Fibroblast of lung (primary cell): Measurements from ENCODE around the gene RABEP1. TPM values are rescaled to one million over a fixed set of nuclear protein-coding genes. Genes with fewer than 3 reads are reported as not detected.
A peak's percentile ranks its signal among the peaks of the same experiment; 100 is the strongest.

Source experiments
- DNase-seq, 2 donors: peaks; one replicate each; pipeline versions ENCODE4 v3.0.0 to v3.0.0-alpha.2; 2010; ENCODE audit warnings: low read depth in 2 of 2
- H2AFZ ChIP-seq: 2 replicates; pipeline ENCODE4 v1.5.1; 2012; ENCODE audit warnings: low read length, control low read depth, inconsistent platforms
- H3K27ac ChIP-seq: 2 replicates; pipeline ENCODE4 v1.5.1; 2011; ENCODE audit warnings: low read length, control low read depth; ENCODE audit not compliant: insufficient read depth
- H3K27me3 ChIP-seq: 2 replicates; pipeline ENCODE4 v1.5.1; 2011; ENCODE audit warnings: mild to moderate bottlenecking, low read length; ENCODE audit not compliant: control insufficient read depth, insufficient read depth
- H3K36me3 ChIP-seq: 2 replicates; pipeline ENCODE4 v1.5.1; 2011; ENCODE audit warnings: low read length; ENCODE audit not compliant: control insufficient read depth, insufficient read depth
- H3K4me1 ChIP-seq: 2 replicates; pipeline ENCODE4 v1.5.1; 2011; ENCODE audit warnings: low read length; ENCODE audit not compliant: control insufficient read depth, insufficient read depth; ENCODE audit errors: extremely low read depth
- H3K4me2 ChIP-seq: 2 replicates; pipeline ENCODE4 v1.5.1; 2011; ENCODE audit warnings: low read length, control low read depth; ENCODE audit not compliant: insufficient read depth; ENCODE audit errors: extremely low read depth
- H3K4me3 ChIP-seq, 4 experiments: fragments of 200-600 bp in 1 of 4; sonication (generic) in 1 of 4; replicated peaks in 1 of 4; 2 replicates each; pipeline ENCODE4 v1.5.1; 2011 to 2016; ENCODE audit warnings: low read length in 4 of 4, low read depth in 3 of 4, mild to moderate bottlenecking in 3 of 4, control low read depth in 2 of 4, inconsistent platforms in 1 of 4, mixed read lengths in 1 of 4; ENCODE audit not compliant: insufficient read depth in 1 of 4; ENCODE audit errors: control extremely low read depth in 1 of 4
- H3K79me2 ChIP-seq: 2 replicates; pipeline ENCODE4 v1.5.1; 2012; ENCODE audit warnings: mild to moderate bottlenecking, low read length, inconsistent platforms; ENCODE audit not compliant: control insufficient read depth, insufficient read depth
- H3K9ac ChIP-seq: 2 replicates; pipeline ENCODE4 v1.5.1; 2011; ENCODE audit warnings: mild to moderate bottlenecking, low read length, control low read depth; ENCODE audit not compliant: insufficient read depth
- H3K9me3 ChIP-seq: 2 replicates; pipeline ENCODE4 v1.5.1; 2012; ENCODE audit warnings: low read depth, low read length; ENCODE audit not compliant: control insufficient read depth, insufficient read depth
- H4K20me1 ChIP-seq: 2 replicates; pipeline ENCODE4 v1.5.1; 2011; ENCODE audit warnings: low read length; ENCODE audit not compliant: control insufficient read depth, insufficient read depth; ENCODE audit errors: extremely low read depth
- CTCF ChIP-seq, 2 donors: IDR thresholded peaks in 1 of 2; conservative IDR thresholded peaks in 1 of 2; 1 replicate in 1 of 2; 2 replicates in 1 of 2; pipeline ENCODE4 v1.5.1; 2011 to 2012; ENCODE audit warnings: low read length in 2 of 2, control low read depth in 1 of 2, inconsistent platforms in 1 of 2, low read depth in 1 of 2, mild to moderate bottlenecking in 1 of 2
- EZH2 ChIP-seq: IDR thresholded peaks from 2 replicates; pipeline ENCODE4 v1.5.1; 2012; ENCODE audit warnings: low read length, control low read depth, mild to moderate bottlenecking; ENCODE audit errors: missing control alignments
- polyA plus RNA-seq, 2 donors: library from polyadenylated mRNA; depleted of rRNA in 1 of 2; stranded (reverse) in 1 of 2; unstranded in 1 of 2; fragments of >200 nt; gene quantifications; 2 replicates each; pipeline ENCODE4 v1.2.1, GENCODE V29; 2011 to 2012; ENCODE audit warnings: missing spikeins in 1 of 2
- total RNA-seq: library from RNA; depleted of rRNA; stranded (reverse); fragments of >200 nt; gene quantifications from 2 replicates; pipeline ENCODE4 v1.2.1, GENCODE V29; 2014

RABEP1 gene
- total and polyA plus RNA-seq, 2 donors (not counting 1 experiment from before 2014, with no cell fraction given) = 46.3 to 64.4 TPM

GRCh38 chr17:5364156-5364555, 82.1 kb downstream of the RABEP1 start:
- no peaks in the 10 kb centered on the region for H3K79me2 ChIP-seq
- no peak overlapping the region for H3K4me3 ChIP-seq
- DNase-seq = peak; percentile 61 to 83
- no peak overlapping the region for H2AFZ ChIP-seq
- no peak overlapping the region for H3K9ac ChIP-seq
- H3K4me1 ChIP-seq = no peaks in the 10 kb centered on the region
- TF ChIP-seq EZH2 (no peak), CTCF (conservative IDR thresholded peaks at IDR 0.05 in 1 of 2, IDR thresholded peaks at IDR 0.05 in 1 of 2; ENCODE audit: low read depth in 1 of 2, low read length in 2 of 2) (no peak)
- H3K27ac ChIP-seq = no peak overlapping the region
- H3K36me3 ChIP-seq = peaks cover 6% of the 10 kb centered on the region
- H4K20me1 ChIP-seq = no peaks in the 10 kb centered on the region
- H3K27me3 ChIP-seq = no peaks in the 10 kb centered on the region
- H3K9me3 ChIP-seq = no peaks in the 10 kb centered on the region
- no peak overlapping the region for H3K4me2 ChIP-seq

- no peak overlapping the region for H3K4me2 ChIP-seq
- no peaks in the 10 kb centered on the region for H3K27me3 ChIP-seq
- no peaks in the 10 kb centered on the region for H4K20me1 ChIP-seq
- H2AFZ ChIP-seq = no peak overlapping the region
- no peak overlapping the region for H3K4me3 ChIP-seq
- no peak overlapping the region for H3K27ac ChIP-seq
- no peak for TF ChIP-seq EZH2
- no peak for TF ChIP-seq CTCF (conservative IDR thresholded peaks at IDR 0.05 in 1 of 2, IDR thresholded peaks at IDR 0.05 in 1 of 2; ENCODE audit: low read depth in 1 of 2, low read length in 2 of 2)
- no peaks in the 10 kb centered on the region for H3K4me1 ChIP-seq
- H3K36me3 ChIP-seq = peaks cover 6% of the 10 kb centered on the region
- H3K9me3 ChIP-seq = no peaks in the 10 kb centered on the region
- DNase-seq = no peak
- no peaks in the 10 kb centered on the region for H3K79me2 ChIP-seq
- no peak overlapping the region for H3K9ac ChIP-seq
Measured at GRCh38 chr17:5364696-5365095, 82.6 kb downstream of the RABEP1 start.

GRCh38 chr17:5365831-5366230, 83.7 kb downstream of the RABEP1 start:
- Histone ChIP-seq H3K27ac (no peak overlapping the region), H3K79me2 (no peaks in the 10 kb centered on the region), H2AFZ (no peak overlapping the region), H3K27me3 (no peaks in the 10 kb centered on the region), H3K4me3 (no peak overlapping the region), H3K9me3 (no peaks in the 10 kb centered on the region), H3K9ac (no peak overlapping the region), H3K4me2 (no peak overlapping the region), H3K4me1 (no peaks in the 10 kb centered on the region), H3K36me3 (peaks cover 9% of the 10 kb centered on the region), H4K20me1 (no peaks in the 10 kb centered on the region)
- no peak for DNase-seq
- TF ChIP-seq EZH2 (no peak), CTCF (conservative IDR thresholded peaks at IDR 0.05 in 1 of 2, IDR thresholded peaks at IDR 0.05 in 1 of 2; ENCODE audit: low read depth in 1 of 2, low read length in 2 of 2) (no peak)
